ENCODE results near the gene IRF4. TPM values are rescaled to one million over a fixed set of nuclear protein-coding genes. Genes with fewer than 3 reads are reported as not detected.

IRF4 gene
- total RNA-seq, 2 experiments from 2014 or later = 189 to 291 TPM

GRCh38 chr6:402901-403658 is 11.5 kb downstream of the IRF4 start:
- TF ChIP-seq EZH2phosphoT487 (IDR thresholded peaks at IDR 0.05; ENCODE audit: borderline replicate concordance, low read depth, low read length) = no peak
- TF ChIP-seq CTCF (conservative IDR thresholded peaks at IDR 0.05; ENCODE audit: low read length) = no peak
- no peak overlapping the region for H2AFZ ChIP-seq (ENCODE audit: low read length)
- no peak overlapping the region for H3K4me3 ChIP-seq (ENCODE audit: low read depth, low read length, poor library complexity, severe bottlenecking)
- peaks cover 5% of the 10 kb centered on the region; the same call in 1 of the 2 replicates for H4K20me1 ChIP-seq (ENCODE audit: insufficient read depth, low read length)
- ChIA-PET CTCF (ENCODE audit: unreplicated experiment) (interaction anchor here (0.6 to 0.7 kb wide), 2 partner anchors 11 to 53 kb away, joined by 3 read pairs; no protein-coding TSS in a partner anchor), POLR2A (interaction anchor here (0.7 to 11.2 kb wide), 7 partner anchors 7 to 219 kb away, joined by 3 to 95 read pairs (median 4); partner anchors contain the start of gene IRF4)
- BruUV-seq (replicated peaks) = no TSS peak
- peaks cover 55% of the 10 kb centered on the region for H3K79me2 ChIP-seq (ENCODE audit: insufficient read depth, low read depth, low read length)
- no peaks in the 10 kb centered on the region for H3K9me3 ChIP-seq (ENCODE audit: low read length)
- H3K27ac ChIP-seq (ENCODE audit: low read depth, low read length, poor library complexity, severe bottlenecking) = no peak overlapping the region
- DNase-seq (ENCODE audit: low spot score) = no peak
- peaks cover 51% of the 10 kb centered on the region for H3K4me1 ChIP-seq (ENCODE audit: insufficient read depth, low read length, poor library complexity, severe bottlenecking)
- 0 out of 2 replicates have a peak overlapping the region, but pooled peaks have one; percentile 6 for H3K4me2 ChIP-seq (ENCODE audit: low read length)
- H3K9me2 ChIP-seq (ENCODE audit: insufficient read depth, low read length) = no peaks in the 10 kb centered on the region
- H3K36me3 ChIP-seq (ENCODE audit: insufficient read depth, low read length) = peaks cover 100% of the 10 kb centered on the region
- intact Hi-C loops (cut with micrococcal nuclease; ENCODE audit: unreplicated experiment) = no loop called here

- POLR2A ChIA-PET = interaction anchor here (0.7 to 11.2 kb wide), 9 partner anchors 8 to 220 kb away, joined by 3 to 95 read pairs (median 4); partner anchors contain the start of gene IRF4
- CTCF ChIA-PET (ENCODE audit: unreplicated experiment) = interaction anchor here (0.5 to 0.6 kb wide), 2 partner anchors 53 to 91 kb away, joined by 3 read pairs; no protein-coding TSS in a partner anchor
- H2AFZ ChIP-seq (ENCODE audit: low read length) = no peak overlapping the region
- H3K27ac ChIP-seq (ENCODE audit: low read depth, low read length, poor library complexity, severe bottlenecking) = peak overlapping the region; percentile 21
- peaks cover 42% of the 10 kb centered on the region for H3K4me1 ChIP-seq (ENCODE audit: insufficient read depth, low read length, poor library complexity, severe bottlenecking)
- no peaks in the 10 kb centered on the region for H3K9me3 ChIP-seq (ENCODE audit: low read length)
- H3K4me2 ChIP-seq (ENCODE audit: low read length) = no peak overlapping the region; the same call in 1 of the 2 replicates
- no peak for DNase-seq (ENCODE audit: low spot score)
- TF ChIP-seq EZH2phosphoT487 (IDR thresholded peaks at IDR 0.05; ENCODE audit: borderline replicate concordance, low read depth, low read length) (no peak), CTCF (conservative IDR thresholded peaks at IDR 0.05; ENCODE audit: low read length) (no peak)
- no peak overlapping the region for H3K4me3 ChIP-seq (ENCODE audit: low read depth, low read length, poor library complexity, severe bottlenecking)
- peaks cover 100% of the 10 kb centered on the region for H3K36me3 ChIP-seq (ENCODE audit: insufficient read depth, low read length)
- peaks cover 51% of the 10 kb centered on the region for H3K79me2 ChIP-seq (ENCODE audit: insufficient read depth, low read depth, low read length)
- intact Hi-C loops (cut with micrococcal nuclease; ENCODE audit: unreplicated experiment) = no loop called here
- no TSS peak for BruUV-seq (replicated peaks)
- no peaks in the 10 kb centered on the region for H3K9me2 ChIP-seq (ENCODE audit: insufficient read depth, low read length)
- peaks cover 5% of the 10 kb centered on the region; the same call in 1 of the 2 replicates for H4K20me1 ChIP-seq (ENCODE audit: insufficient read depth, low read length)
Measured at GRCh38 chr6:403659-404655, 12.4 kb downstream of the IRF4 start.

Data from OCI-LY7 (cell line).